H9 (cell line): ENCODE results near the gene PDE4B. TPM values are rescaled to one million over a fixed set of nuclear protein-coding genes. Genes with fewer than 3 reads are reported as not detected.

Experiments used
- DNase-seq: peaks from one replicate; pipeline ENCODE4 v3.0.0-alpha.2; 2017
- H2AFZ ChIP-seq: one replicate; pipeline ENCODE4 v1.6.1; 2013; ENCODE audit warnings: mild to moderate bottlenecking, low read length, control low read depth, moderate library complexity
- H2AK5ac ChIP-seq: 2 replicates; pipeline ENCODE4 v1.6.1; 2013; ENCODE audit warnings: low read length, control low read depth, mixed read lengths; ENCODE audit not compliant: insufficient read length
- H2BK120ac ChIP-seq: one replicate; pipeline ENCODE4 v1.6.1; 2013; ENCODE audit warnings: low read depth, mild to moderate bottlenecking, low read length, control low read depth, inconsistent platforms; ENCODE audit not compliant: poor library complexity, severe bottlenecking
- H2BK12ac ChIP-seq: 2 replicates; pipeline ENCODE4 v1.6.1; 2013; ENCODE audit warnings: low read length, control low read depth, mixed read lengths, low read depth; ENCODE audit not compliant: insufficient read length
- H2BK15ac ChIP-seq: 2 replicates; pipeline ENCODE4 v1.6.1; 2013; ENCODE audit warnings: low read depth, low read length, control low read depth
- H2BK20ac ChIP-seq: one replicate; pipeline ENCODE4 v1.6.1; 2013; ENCODE audit warnings: low read depth, mild to moderate bottlenecking, low read length, control low read depth, inconsistent platforms; ENCODE audit not compliant: poor library complexity, severe bottlenecking
- H2BK5ac ChIP-seq: 2 replicates; pipeline ENCODE4 v1.6.1; 2013; ENCODE audit warnings: low read length, control low read depth, mixed read lengths; ENCODE audit not compliant: insufficient read length
- H3K14ac ChIP-seq: 2 replicates; pipeline ENCODE4 v1.6.1; 2013; ENCODE audit warnings: low read length, control low read depth; ENCODE audit not compliant: insufficient read depth
- H3K18ac ChIP-seq: 2 replicates; pipeline ENCODE4 v1.6.1; 2013; ENCODE audit warnings: low read depth, mild to moderate bottlenecking, mixed read lengths, low read length, control low read depth; ENCODE audit not compliant: insufficient read length
- H3K23ac ChIP-seq: 2 replicates; pipeline ENCODE4 v1.6.1; 2013; ENCODE audit warnings: low read length, control low read depth, mixed read lengths, low read depth; ENCODE audit not compliant: insufficient read length
- H3K23me2 ChIP-seq: 2 replicates; pipeline ENCODE4 v1.6.1; 2013; ENCODE audit warnings: low read depth, mild to moderate bottlenecking, mixed read lengths, low read length, control low read depth; ENCODE audit not compliant: insufficient read length, poor library complexity, severe bottlenecking
- H3K27ac ChIP-seq: 2 replicates; pipeline ENCODE4 v1.5.1; 2013; ENCODE audit warnings: low read length, control low read depth, mixed read lengths, low read depth; ENCODE audit not compliant: insufficient read length
- H3K27me3 ChIP-seq: 2 replicates; pipeline ENCODE4 v1.6.1; 2013; ENCODE audit warnings: low read length, control low read depth, inconsistent platforms; ENCODE audit not compliant: insufficient read depth
- H3K4ac ChIP-seq: 2 replicates; pipeline ENCODE4 v1.6.1; 2013; ENCODE audit warnings: low read depth, mild to moderate bottlenecking, control low read depth, inconsistent platforms, low read length, moderate library complexity
- H3K4me1 ChIP-seq: 2 replicates; pipeline ENCODE4 v1.6.1; 2013; ENCODE audit warnings: low read length, control low read depth, inconsistent platforms; ENCODE audit not compliant: insufficient read depth
- H3K4me2 ChIP-seq: 2 replicates; pipeline ENCODE4 v1.6.1; 2013; ENCODE audit warnings: low read length, control low read depth, mixed read lengths; ENCODE audit not compliant: insufficient read length, insufficient read depth
- H3K56ac ChIP-seq: 2 replicates; pipeline ENCODE4 v1.6.1; 2013; ENCODE audit warnings: low read depth, mild to moderate bottlenecking, mixed read lengths, low read length, control low read depth; ENCODE audit not compliant: insufficient read length
- H3K79me1 ChIP-seq: 2 replicates; pipeline ENCODE4 v1.6.1; 2013; ENCODE audit warnings: low read depth, mild to moderate bottlenecking, moderate library complexity, low read length, control low read depth, inconsistent platforms; ENCODE audit not compliant: insufficient read depth, poor library complexity, severe bottlenecking
- H3K79me2 ChIP-seq: 2 replicates; pipeline ENCODE4 v1.6.1; 2013; ENCODE audit warnings: low read length, control low read depth, inconsistent platforms; ENCODE audit not compliant: insufficient read depth
- H3K9ac ChIP-seq: 2 replicates; pipeline ENCODE4 v1.6.1; 2013; ENCODE audit warnings: low read length, control low read depth, mixed read lengths; ENCODE audit not compliant: insufficient read length; ENCODE audit errors: extremely low read depth
- H3K9me3 ChIP-seq: one replicate; pipeline ENCODE4 v1.6.1; 2013; ENCODE audit warnings: low read depth, low read length, inconsistent platforms; ENCODE audit not compliant: control insufficient read depth
- H3T11ph ChIP-seq: one replicate; pipeline ENCODE4 v1.6.1; 2013; ENCODE audit warnings: mild to moderate bottlenecking, low read length, control low read depth, inconsistent platforms
- H4K20me1 ChIP-seq: one replicate; pipeline ENCODE4 v1.6.1; 2013; ENCODE audit not compliant: control insufficient read depth, insufficient read length, insufficient read depth
- H4K5ac ChIP-seq: 2 replicates; pipeline ENCODE4 v1.6.1; 2013; ENCODE audit warnings: low read depth, mild to moderate bottlenecking, mixed read lengths, low read length, control low read depth; ENCODE audit not compliant: insufficient read length
- H4K8ac ChIP-seq: replicated peaks from 2 replicates; pipeline ENCODE4 v1.6.1; 2013; ENCODE audit warnings: low read length, control low read depth, mixed read lengths, low read depth; ENCODE audit not compliant: insufficient read length
- H4K91ac ChIP-seq: 2 replicates; pipeline ENCODE4 v1.6.1; 2013; ENCODE audit warnings: low read depth, mild to moderate bottlenecking, moderate library complexity, mixed read lengths, low read length, control low read depth; ENCODE audit not compliant: insufficient read length
- H3K27ac Mint-ChIP-seq, 3 experiments: 2 replicates in 2 of 3; 3 replicates in 1 of 3; pipeline ENCODE4 v1.8.0; 2020 to 2021; ENCODE audit warnings: mixed read lengths in 3 of 3, mild to moderate bottlenecking in 1 of 3, moderate library complexity in 1 of 3
- H3K27me3 Mint-ChIP-seq: 2 replicates; pipeline ENCODE4 v1.8.0; 2021; ENCODE audit warnings: low read depth, mild to moderate bottlenecking, moderate library complexity, mixed read lengths
- H3K36me3 Mint-ChIP-seq, 3 experiments: 2 replicates in 2 of 3; 3 replicates in 1 of 3; pipeline ENCODE4 v1.8.0; 2020 to 2021; ENCODE audit warnings: low read depth in 3 of 3, mixed read lengths in 3 of 3; ENCODE audit not compliant: insufficient read depth in 1 of 3
- H3K4me1 Mint-ChIP-seq, 2 experiments: 2 replicates each; pipeline ENCODE4 v1.8.0; 2020; ENCODE audit warnings: mixed read lengths in 2 of 2
- H3K4me3 Mint-ChIP-seq, 2 experiments: 2 replicates in 1 of 2; 3 replicates in 1 of 2; pipeline ENCODE4 v1.8.0; 2020 to 2021; ENCODE audit warnings: mild to moderate bottlenecking in 2 of 2, mixed read lengths in 2 of 2, moderate library complexity in 1 of 2
- H3K9me3 Mint-ChIP-seq, 2 experiments: 2 replicates in 1 of 2; 3 replicates in 1 of 2; pipeline ENCODE4 v1.8.0; 2020; ENCODE audit warnings: mild to moderate bottlenecking in 2 of 2, mixed read lengths in 2 of 2, moderate library complexity in 1 of 2
- CTCF ChIP-seq: fragments of 200-600 bp; sonication (generic); conservative IDR thresholded peaks from 3 replicates; pipeline ENCODE4 v1.8.0; 2021; ENCODE audit warnings: antibody characterized with exemption, mild to moderate bottlenecking
- WGBS: extraction: QIAGEN DNeasy Blood & Tissue Kit; methylation state at CpG from one replicate; pipeline ENCODE4 v1.1.7; 2013; ENCODE audit warnings: missing lambda C conversion rate, low lambda C conversion rate, mixed read lengths; ENCODE audit not compliant: insufficient read length; ENCODE audit errors: extremely low coverage; 5-methylcytosine and 5-hydroxymethylcytosine counted together
- total RNA-seq: library from RNA; stranded (reverse); gene quantifications from 2 replicates; pipeline ENCODE4 v1.2.1, GENCODE V29; 2021

PDE4B gene
- total RNA-seq, 1 experiment from 2014 or later, result 19.8 TPM

GRCh38 chr1:66401244-66401643 lies 608.5 kb downstream of the PDE4B start:
- Histone ChIP-seq H3K4me2 (no peak overlapping the region), H3K23ac (no peak overlapping the region), H4K91ac (no peak overlapping the region), H3K79me1 (no peaks in the 10 kb centered on the region), H3K79me2 (no peaks in the 10 kb centered on the region), H3K14ac (no peak overlapping the region), H3K23me2 (no peaks in the 10 kb centered on the region), H2AK5ac (no peak overlapping the region), H2AFZ (no peak overlapping the region), H2BK120ac (no peak overlapping the region), H2BK15ac (no peak overlapping the region), H3K56ac (no peak overlapping the region), H3K9ac (no peak overlapping the region), H3K27me3 (no peaks in the 10 kb centered on the region; the same call in 1 of the 2 replicates), H4K5ac (no peak overlapping the region), H4K8ac (no peak overlapping the region), H3K4me1 (no peaks in the 10 kb centered on the region), H4K20me1 (no peaks in the 10 kb centered on the region), H3K9me3 (no peaks in the 10 kb centered on the region), H3K4ac (no peak overlapping the region), H3K27ac (no peak overlapping the region), H2BK5ac (no peak overlapping the region), H3K18ac (no peak overlapping the region), H3T11ph (no peak overlapping the region), H2BK12ac (no peak overlapping the region), H2BK20ac (no peak overlapping the region)
- H3K4me3 Mint-ChIP-seq, result no peak overlapping the region
- WGBS, result no CpG with 5 or more reads among the region's 2 CpGs
- H3K9me3 Mint-ChIP-seq, result no peaks in the 10 kb centered on the region
- peaks cover 0 to 2% of the 10 kb centered on the region in 2 experiments; a peak in 2 of 4 replicates for H3K4me1 Mint-ChIP-seq
- no peak for DNase-seq
- no peak for TF ChIP-seq CTCF
- H3K36me3 Mint-ChIP-seq, result no peaks in the 10 kb centered on the region
- no peaks in the 10 kb centered on the region; the same call in 1 of the 2 replicates for H3K27me3 Mint-ChIP-seq
- no peak overlapping the region for H3K27ac Mint-ChIP-seq
